SU-DHL-6 (cell line): ENCODE data around the gene GTPBP4.

ENCODE experiments used
- H2AFZ ChIP-seq: fragments of 200-600 bp; sonication (generic); 2 replicates; pipeline ENCODE4 v1.6.1; 2014; ENCODE audit warnings: low read depth, mild to moderate bottlenecking, moderate library complexity, mixed read lengths, antibody characterized with exemption, low read length; ENCODE audit not compliant: severe bottlenecking
- H3F3A ChIP-seq: fragments of 200-600 bp; shearing (Covaris generic); 2 replicates; pipeline ENCODE4 v1.6.0; 2016; ENCODE audit warnings: antibody characterized with exemption, mild to moderate bottlenecking; ENCODE audit not compliant: insufficient read depth
- H3K27ac ChIP-seq: fragments of 200-600 bp; sonication (generic); 2 replicates; pipeline ENCODE4 v1.5.1; 2016; ENCODE audit warnings: low read depth, mild to moderate bottlenecking, low read length, moderate library complexity, mixed read lengths
- H3K27me3 ChIP-seq: fragments of 200-600 bp; sonication (generic), shearing (Covaris generic); 2 replicates; pipeline ENCODE4 v1.6.0; 2014; ENCODE audit warnings: mild to moderate bottlenecking, low read length
- H3K36me3 ChIP-seq: fragments of 200-600 bp; sonication (generic); 2 replicates; pipeline ENCODE4 v1.6.1; 2014; ENCODE audit warnings: mild to moderate bottlenecking, low read length, mixed read lengths
- H3K4me2 ChIP-seq: fragments of 300-600, 200-600 bp; shearing (Covaris generic), sonication (generic); 2 replicates; pipeline ENCODE4 v1.6.0; 2014; ENCODE audit warnings: low read length, low read depth, mild to moderate bottlenecking; ENCODE audit not compliant: poor library complexity, severe bottlenecking
- H3K4me3 ChIP-seq: fragments of 200-600 bp; sonication (generic); 2 replicates; pipeline ENCODE4 v1.5.1; 2014; ENCODE audit warnings: antibody characterized with exemption, low read length, mild to moderate bottlenecking, mixed read lengths; ENCODE audit not compliant: insufficient read depth, poor library complexity, severe bottlenecking
- H3K79me2 ChIP-seq: fragments of 200-600 bp; sonication (generic); 2 replicates; pipeline ENCODE4 v1.6.1; 2014; ENCODE audit warnings: mild to moderate bottlenecking, low read length, moderate library complexity; ENCODE audit not compliant: insufficient read depth
- H3K9ac ChIP-seq: fragments of 200-600 bp; sonication (generic); 2 replicates; pipeline ENCODE4 v1.7.0; 2014; ENCODE audit warnings: mild to moderate bottlenecking, low read length
- H3K9me2 ChIP-seq: fragments of 200-600 bp; sonication (generic); replicated peaks from 2 replicates; pipeline ENCODE4 v1.6.1; 2014; ENCODE audit warnings: low read length; ENCODE audit not compliant: insufficient read depth
- H3K9me3 ChIP-seq: fragments of 200-600 bp; sonication (generic); 2 replicates; pipeline ENCODE4 v1.6.1; 2014; ENCODE audit warnings: low read length, mixed read lengths; ENCODE audit not compliant: insufficient read depth
- H4K20me1 ChIP-seq: fragments of 200-600 bp; sonication (generic); 2 replicates; pipeline ENCODE4 v1.6.1; 2014; ENCODE audit warnings: low read depth, mild to moderate bottlenecking, antibody characterized with exemption, low read length, moderate library complexity, mixed read lengths
- CTCF ChIP-seq: fragments of 200-600 bp; sonication (generic); IDR thresholded peaks from one replicate; pipeline ENCODE4 v1.5.1; 2017; ENCODE audit warnings: antibody characterized with exemption, mild to moderate bottlenecking, low read length, moderate library complexity; ENCODE audit not compliant: insufficient read depth, poor library complexity, severe bottlenecking
- EZH2phosphoT487 ChIP-seq: fragments of 200-600 bp; sonication (generic), shearing (Covaris generic); conservative IDR thresholded peaks from 2 replicates; pipeline ENCODE4 v1.6.1; 2018; ENCODE audit warnings: mild to moderate bottlenecking, antibody characterized with exemption, low read length, moderate library complexity, mixed read lengths

GTPBP4 gene

GRCh38 chr10:947881-948280 lies 40.4 kb upstream of the GTPBP4 start:
- Histone ChIP-seq H4K20me1 (no peaks in the 10 kb centered on the region), H2AFZ (no peak overlapping the region), H3K27me3 (peaks cover 3% of the 10 kb centered on the region; the same call in 1 of the 2 replicates), H3K4me2 (no peak overlapping the region), H3K9ac (no peak overlapping the region), H3K27ac (no peak overlapping the region), H3K9me2 (no peaks in the 10 kb centered on the region), H3K9me3 (no peaks in the 10 kb centered on the region), H3K4me3 (no peak overlapping the region), H3F3A (no peaks in the 10 kb centered on the region), H3K36me3 (no peaks in the 10 kb centered on the region), H3K79me2 (no peaks in the 10 kb centered on the region)
- TF ChIP-seq EZH2phosphoT487: no peak
- TF ChIP-seq CTCF: no peak

- Histone ChIP-seq H3K36me3 (no peaks in the 10 kb centered on the region), H3K27ac (no peak overlapping the region), H4K20me1 (no peaks in the 10 kb centered on the region), H3K27me3 (peaks cover 3% of the 10 kb centered on the region; the same call in 1 of the 2 replicates), H3K4me2 (no peak overlapping the region), H3K9me2 (no peaks in the 10 kb centered on the region), H3K4me3 (no peak overlapping the region), H3K79me2 (no peaks in the 10 kb centered on the region), H2AFZ (no peak overlapping the region), H3K9me3 (no peaks in the 10 kb centered on the region), H3F3A (no peaks in the 10 kb centered on the region), H3K9ac (no peak overlapping the region)
- TF ChIP-seq CTCF (no peak), EZH2phosphoT487 (no peak)
Observed at GRCh38 chr10:948347-948746, 39.9 kb upstream of the GTPBP4 start.

- Histone ChIP-seq H4K20me1 (no peaks in the 10 kb centered on the region), H3K27ac (no peak overlapping the region), H3K9ac (no peak overlapping the region), H3K9me3 (no peaks in the 10 kb centered on the region), H3K36me3 (no peaks in the 10 kb centered on the region), H3K4me2 (no peak overlapping the region), H3F3A (no peaks in the 10 kb centered on the region), H2AFZ (no peak overlapping the region), H3K9me2 (no peaks in the 10 kb centered on the region), H3K79me2 (no peaks in the 10 kb centered on the region), H3K4me3 (no peak overlapping the region), H3K27me3 (peaks cover 3% of the 10 kb centered on the region; the same call in 1 of the 2 replicates)
- no peak for TF ChIP-seq EZH2phosphoT487
- no peak for TF ChIP-seq CTCF
Observed at GRCh38 chr10:949446-949845, 38.8 kb upstream of the GTPBP4 start.
